Measurements from ENCODE around the gene PANX2. TPM values are rescaled to one million over a fixed set of nuclear protein-coding genes. Genes with fewer than 3 reads are reported as not detected.
A peak's percentile ranks its signal among the peaks of the same experiment; 100 is the strongest.

The PANX2 gene
- total and polyA plus RNA-seq, 2 of the 13 experiments (the other 11 are each of a cell fraction or from before 2014, with no cell fraction given) = 0.15 to 1.1 TPM

DNA sequence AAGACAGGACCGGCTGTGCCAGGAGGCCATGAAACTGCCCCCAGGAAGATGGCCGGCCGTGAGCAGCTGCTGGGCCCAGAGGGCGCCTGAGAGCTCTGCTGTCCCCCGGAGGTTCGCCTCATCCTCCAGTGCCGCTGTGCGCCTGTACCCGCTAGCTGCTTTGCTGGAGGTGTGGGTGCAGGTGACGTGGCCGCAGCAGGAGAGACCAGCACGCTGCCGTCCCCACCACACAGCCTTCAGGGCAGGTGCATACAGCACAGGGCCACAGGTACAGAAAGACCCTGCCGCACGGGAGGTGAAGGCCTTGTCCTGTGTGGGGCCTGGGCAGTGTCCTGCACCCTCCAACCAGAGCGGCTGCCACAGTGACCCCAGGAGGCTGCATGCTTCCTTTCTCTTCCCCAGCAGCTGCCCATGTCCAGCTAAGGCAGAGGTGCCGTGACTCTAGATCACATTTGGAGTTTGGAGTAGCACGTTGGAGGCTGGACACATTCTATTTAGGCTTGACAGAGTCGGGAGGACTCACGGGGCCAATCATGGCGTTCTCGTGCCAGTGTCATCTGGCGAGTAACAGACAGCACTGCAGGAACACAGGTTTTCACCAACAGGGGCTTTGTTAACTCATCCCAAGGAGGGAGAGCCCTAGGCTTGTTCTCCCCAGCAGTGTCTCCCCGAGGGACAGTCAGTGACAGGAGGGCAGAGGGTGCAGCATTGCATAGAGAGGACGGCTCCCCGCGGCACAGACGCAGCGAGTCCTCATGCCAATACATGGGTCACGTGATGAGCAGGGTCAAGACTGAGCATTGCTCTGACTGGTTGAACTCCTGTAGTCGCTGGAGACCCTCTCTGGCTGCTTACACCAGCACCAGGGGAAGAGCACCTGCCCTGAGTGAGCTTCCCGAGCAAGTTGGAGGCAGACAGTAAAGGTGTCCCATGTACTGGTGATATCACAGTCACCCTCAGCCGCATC is 18.7 kb upstream of the PANX2 start (continued):
- TF ChIP-seq, protein P1, sequence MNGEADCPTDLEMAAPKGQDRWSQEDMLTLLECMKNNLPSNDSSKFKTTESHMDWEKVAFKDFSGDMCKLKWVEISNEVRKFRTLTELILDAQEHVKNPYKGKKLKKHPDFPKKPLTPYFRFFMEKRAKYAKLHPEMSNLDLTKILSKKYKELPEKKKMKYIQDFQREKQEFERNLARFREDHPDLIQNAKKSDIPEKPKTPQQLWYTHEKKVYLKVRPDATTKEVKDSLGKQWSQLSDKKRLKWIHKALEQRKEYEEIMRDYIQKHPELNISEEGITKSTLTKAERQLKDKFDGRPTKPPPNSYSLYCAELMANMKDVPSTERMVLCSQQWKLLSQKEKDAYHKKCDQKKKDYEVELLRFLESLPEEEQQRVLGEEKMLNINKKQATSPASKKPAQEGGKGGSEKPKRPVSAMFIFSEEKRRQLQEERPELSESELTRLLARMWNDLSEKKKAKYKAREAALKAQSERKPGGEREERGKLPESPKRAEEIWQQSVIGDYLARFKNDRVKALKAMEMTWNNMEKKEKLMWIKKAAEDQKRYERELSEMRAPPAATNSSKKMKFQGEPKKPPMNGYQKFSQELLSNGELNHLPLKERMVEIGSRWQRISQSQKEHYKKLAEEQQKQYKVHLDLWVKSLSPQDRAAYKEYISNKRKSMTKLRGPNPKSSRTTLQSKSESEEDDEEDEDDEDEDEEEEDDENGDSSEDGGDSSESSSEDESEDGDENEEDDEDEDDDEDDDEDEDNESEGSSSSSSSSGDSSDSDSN (CRISPR knock-in tag; IDR thresholded peaks at IDR 0.05) = peak; percentile 75
- TF ChIP-seq, protein P2, sequence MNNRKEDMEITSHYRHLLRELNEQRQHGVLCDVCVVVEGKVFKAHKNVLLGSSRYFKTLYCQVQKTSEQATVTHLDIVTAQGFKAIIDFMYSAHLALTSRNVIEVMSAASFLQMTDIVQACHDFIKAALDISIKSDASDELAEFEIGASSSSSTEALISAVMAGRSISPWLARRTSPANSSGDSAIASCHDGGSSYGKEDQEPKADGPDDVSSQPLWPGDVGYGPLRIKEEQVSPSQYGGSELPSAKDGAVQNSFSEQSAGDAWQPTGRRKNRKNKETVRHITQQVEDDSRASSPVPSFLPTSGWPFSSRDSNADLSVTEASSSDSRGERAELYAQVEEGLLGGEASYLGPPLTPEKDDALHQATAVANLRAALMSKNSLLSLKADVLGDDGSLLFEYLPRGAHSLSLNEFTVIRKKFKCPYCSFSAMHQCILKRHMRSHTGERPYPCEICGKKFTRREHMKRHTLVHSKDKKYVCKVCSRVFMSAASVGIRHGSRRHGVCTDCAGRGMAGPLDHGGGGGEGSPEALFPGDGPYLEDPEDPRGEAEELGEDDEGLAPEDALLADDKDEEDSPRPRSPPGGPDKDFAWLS (CRISPR knock-in tag; IDR thresholded peaks at IDR 0.05; ENCODE audit: borderline replicate concordance) = no peak
- TF ChIP-seq MED1 (CRISPR knock-in tag; IDR thresholded peaks at IDR 0.05) (no peak), HNF4G (IDR thresholded peaks at IDR 0.05; ENCODE audit: borderline replicate concordance, low read depth, low read length) (no peak), HNF4G (CRISPR knock-in tag; IDR thresholded peaks at IDR 0.05; ENCODE audit: borderline replicate concordance, low read depth) (no peak), SAFB2 (CRISPR knock-in tag; IDR thresholded peaks at IDR 0.05; ENCODE audit: borderline replicate concordance, low read depth) (0 out of 2 replicates have a peak, but pooled peaks have one; percentile 57), RXRA (CRISPR knock-in tag; IDR thresholded peaks at IDR 0.05) (no peak), SNRNP70 (IDR thresholded peaks at IDR 0.05; ENCODE audit: low read depth, low read length) (no peak), ZNF629 (CRISPR knock-in tag; conservative IDR thresholded peaks at IDR 0.05) (no peak), ARNT (IDR thresholded peaks at IDR 0.05) (no peak), NFE2 (CRISPR knock-in tag; IDR thresholded peaks at IDR 0.05) (no peak), YEATS4 (CRISPR knock-in tag; IDR thresholded peaks at IDR 0.05; ENCODE audit: borderline replicate concordance) (0 out of 2 replicates have a peak, but pooled peaks have one; percentile 33), NCOA2 (CRISPR knock-in tag; IDR thresholded peaks at IDR 0.05) (no peak), KDM2A (CRISPR knock-in tag; IDR thresholded peaks at IDR 0.05; ENCODE audit: borderline replicate concordance, low read depth) (no peak; the same call in 1 of the 2 replicates), ZZZ3 (CRISPR knock-in tag; IDR thresholded peaks at IDR 0.05; ENCODE audit: borderline replicate concordance) (no peak; the same call in 1 of the 2 replicates), ZNF484 (CRISPR knock-in tag; IDR thresholded peaks at IDR 0.05; ENCODE audit: borderline replicate concordance, low read depth) (no peak)
- TF ChIP-seq, protein P3, sequence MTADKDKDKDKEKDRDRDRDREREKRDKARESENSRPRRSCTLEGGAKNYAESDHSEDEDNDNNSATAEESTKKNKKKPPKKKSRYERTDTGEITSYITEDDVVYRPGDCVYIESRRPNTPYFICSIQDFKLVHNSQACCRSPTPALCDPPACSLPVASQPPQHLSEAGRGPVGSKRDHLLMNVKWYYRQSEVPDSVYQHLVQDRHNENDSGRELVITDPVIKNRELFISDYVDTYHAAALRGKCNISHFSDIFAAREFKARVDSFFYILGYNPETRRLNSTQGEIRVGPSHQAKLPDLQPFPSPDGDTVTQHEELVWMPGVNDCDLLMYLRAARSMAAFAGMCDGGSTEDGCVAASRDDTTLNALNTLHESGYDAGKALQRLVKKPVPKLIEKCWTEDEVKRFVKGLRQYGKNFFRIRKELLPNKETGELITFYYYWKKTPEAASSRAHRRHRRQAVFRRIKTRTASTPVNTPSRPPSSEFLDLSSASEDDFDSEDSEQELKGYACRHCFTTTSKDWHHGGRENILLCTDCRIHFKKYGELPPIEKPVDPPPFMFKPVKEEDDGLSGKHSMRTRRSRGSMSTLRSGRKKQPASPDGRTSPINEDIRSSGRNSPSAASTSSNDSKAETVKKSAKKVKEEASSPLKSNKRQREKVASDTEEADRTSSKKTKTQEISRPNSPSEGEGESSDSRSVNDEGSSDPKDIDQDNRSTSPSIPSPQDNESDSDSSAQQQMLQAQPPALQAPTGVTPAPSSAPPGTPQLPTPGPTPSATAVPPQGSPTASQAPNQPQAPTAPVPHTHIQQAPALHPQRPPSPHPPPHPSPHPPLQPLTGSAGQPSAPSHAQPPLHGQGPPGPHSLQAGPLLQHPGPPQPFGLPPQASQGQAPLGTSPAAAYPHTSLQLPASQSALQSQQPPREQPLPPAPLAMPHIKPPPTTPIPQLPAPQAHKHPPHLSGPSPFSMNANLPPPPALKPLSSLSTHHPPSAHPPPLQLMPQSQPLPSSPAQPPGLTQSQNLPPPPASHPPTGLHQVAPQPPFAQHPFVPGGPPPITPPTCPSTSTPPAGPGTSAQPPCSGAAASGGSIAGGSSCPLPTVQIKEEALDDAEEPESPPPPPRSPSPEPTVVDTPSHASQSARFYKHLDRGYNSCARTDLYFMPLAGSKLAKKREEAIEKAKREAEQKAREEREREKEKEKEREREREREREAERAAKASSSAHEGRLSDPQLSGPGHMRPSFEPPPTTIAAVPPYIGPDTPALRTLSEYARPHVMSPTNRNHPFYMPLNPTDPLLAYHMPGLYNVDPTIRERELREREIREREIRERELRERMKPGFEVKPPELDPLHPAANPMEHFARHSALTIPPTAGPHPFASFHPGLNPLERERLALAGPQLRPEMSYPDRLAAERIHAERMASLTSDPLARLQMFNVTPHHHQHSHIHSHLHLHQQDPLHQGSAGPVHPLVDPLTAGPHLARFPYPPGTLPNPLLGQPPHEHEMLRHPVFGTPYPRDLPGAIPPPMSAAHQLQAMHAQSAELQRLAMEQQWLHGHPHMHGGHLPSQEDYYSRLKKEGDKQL (CRISPR knock-in tag; IDR thresholded peaks at IDR 0.05; ENCODE audit: low read depth) = no peak
- TF ChIP-seq, protein P4, sequence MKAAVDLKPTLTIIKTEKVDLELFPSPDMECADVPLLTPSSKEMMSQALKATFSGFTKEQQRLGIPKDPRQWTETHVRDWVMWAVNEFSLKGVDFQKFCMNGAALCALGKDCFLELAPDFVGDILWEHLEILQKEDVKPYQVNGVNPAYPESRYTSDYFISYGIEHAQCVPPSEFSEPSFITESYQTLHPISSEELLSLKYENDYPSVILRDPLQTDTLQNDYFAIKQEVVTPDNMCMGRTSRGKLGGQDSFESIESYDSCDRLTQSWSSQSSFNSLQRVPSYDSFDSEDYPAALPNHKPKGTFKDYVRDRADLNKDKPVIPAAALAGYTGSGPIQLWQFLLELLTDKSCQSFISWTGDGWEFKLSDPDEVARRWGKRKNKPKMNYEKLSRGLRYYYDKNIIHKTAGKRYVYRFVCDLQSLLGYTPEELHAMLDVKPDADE (CRISPR knock-in tag; IDR thresholded peaks at IDR 0.05) = no peak

Measured in HepG2 (cell line).